Hematopoietic multipotent progenitor cell treated with erythropoietin and hydrocortisone succinate and interleukin-3 and kit ligand, for 15 days (in vitro differentiated cells): Measurements from ENCODE around the gene TBCD.

Experiments
- DNase-seq: peaks from one replicate; pipeline ENCODE4 v3.0.0-alpha.2; 2015; ENCODE audit warnings: low spot score

The TBCD gene

GRCh38 chr17:82907797-82908542, 156.1 kb downstream of the TBCD start:
- DNase-seq = no peak

- no peak for DNase-seq
Measured at GRCh38 chr17:82908543-82909160, 156.8 kb downstream of the TBCD start.

DNA sequence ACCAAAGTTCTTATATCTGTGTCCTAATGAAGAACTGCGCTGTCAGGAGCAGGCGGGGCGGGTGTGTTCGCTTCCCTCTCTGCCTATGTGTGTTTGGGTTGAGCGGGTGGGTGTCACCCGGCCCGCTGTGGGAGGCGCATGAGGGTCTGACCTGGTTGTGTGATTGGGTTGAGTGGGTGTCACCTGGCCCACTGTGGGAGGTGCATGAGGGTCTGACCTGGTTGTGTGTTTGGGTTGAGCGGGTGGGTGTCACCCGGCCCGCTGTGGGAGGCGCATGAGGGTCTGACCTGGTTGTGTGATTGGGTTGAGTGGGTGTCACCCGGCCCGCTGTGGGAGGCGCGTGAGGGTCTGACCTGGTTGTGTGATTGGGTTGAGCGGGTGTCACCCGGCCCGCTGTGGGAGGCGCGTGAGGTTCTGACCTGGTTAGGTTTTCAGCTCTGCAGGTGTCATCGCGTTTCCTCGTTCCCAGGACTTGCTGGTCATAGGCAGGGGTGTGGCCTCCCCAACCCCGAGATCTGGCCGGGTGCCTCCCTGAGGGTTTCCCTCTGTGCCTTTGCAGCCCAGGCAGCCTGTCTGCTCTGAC, 157.5 kb downstream of the TBCD start:
- no peak for DNase-seq

GRCh38 chr17:82910041-82910481, 158.2 kb downstream of the TBCD start:
- no peak for DNase-seq

- DNase-seq = no peak
Measured at GRCh38 chr17:82910770-82911169, 158.9 kb downstream of the TBCD start.

DNA sequence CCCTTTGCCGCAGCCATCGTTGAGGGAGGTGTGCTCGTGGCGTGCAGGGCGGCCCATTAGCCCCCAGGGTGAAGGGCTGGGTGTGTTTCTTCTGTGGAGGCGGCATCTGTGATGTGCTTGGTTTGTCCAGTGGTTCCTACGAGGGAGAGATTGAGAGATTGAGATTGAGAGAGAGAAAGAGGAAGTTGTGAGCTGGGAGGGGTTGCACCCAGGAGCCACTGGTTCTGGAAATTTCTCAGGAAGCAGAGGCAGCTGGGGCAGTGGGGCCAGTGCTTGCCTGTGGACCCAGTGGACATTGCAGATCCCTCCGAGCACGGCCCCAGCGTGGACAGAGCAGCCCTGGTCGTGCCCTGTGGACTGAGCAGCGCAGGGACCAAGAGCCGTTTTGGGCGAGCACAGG, 160.0 kb downstream of the TBCD start:
- DNase-seq = no peak

DNA sequence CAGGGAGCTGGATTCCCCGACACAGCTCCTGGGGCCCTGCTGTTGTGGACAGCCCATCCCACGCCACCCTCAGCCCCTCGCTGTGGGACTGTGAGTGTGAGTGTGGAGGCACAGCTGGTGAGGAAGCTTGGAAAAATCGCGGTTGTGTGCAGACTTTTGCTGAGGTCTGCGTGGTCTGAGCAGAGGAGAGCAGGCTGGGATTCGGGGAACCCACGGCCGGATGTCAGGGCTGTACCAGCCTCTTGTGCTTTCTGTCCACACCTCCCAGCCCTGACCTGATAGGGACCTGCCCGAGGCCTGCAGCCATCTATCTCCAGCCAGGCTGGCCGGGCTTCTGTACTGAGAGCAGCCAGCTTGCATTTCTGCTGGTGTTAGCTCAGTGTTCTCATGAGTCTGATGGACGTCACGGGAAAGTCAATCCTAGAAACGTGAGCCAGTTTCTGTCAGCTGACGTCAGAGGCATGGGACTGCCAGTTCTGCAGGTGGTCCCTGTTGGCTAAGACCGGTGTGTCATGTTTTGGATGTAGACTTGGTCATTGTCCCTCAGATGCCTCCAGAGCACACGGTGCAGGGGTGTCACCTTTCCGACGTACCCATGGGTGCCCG, 160.7 kb downstream of the TBCD start:
- DNase-seq = no peak

GRCh38 chr17:82913304-82914043, 161.6 kb downstream of the TBCD start:
- DNase-seq = no peak

DNA sequence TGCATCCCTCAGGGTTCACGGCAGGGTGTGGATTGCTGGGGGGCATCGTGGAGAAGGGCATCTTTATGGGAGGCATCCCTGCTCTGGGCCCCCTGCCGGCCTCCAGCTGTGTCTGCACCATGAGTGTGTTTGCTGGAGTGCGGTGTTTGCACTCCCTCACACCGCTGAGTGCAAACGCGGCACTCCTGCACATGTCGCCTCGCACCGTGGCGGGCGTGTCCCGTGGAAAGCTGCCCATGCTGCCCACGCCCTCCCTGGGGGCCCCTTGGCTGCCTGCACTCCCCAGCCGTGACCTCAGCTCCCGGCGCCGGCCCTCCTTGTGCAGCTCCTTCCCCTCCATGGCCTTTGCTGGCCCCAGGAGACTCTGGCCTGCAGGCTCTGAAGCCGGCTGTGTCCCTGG, 162.5 kb downstream of the TBCD start:
- DNase-seq = no peak

DNA sequence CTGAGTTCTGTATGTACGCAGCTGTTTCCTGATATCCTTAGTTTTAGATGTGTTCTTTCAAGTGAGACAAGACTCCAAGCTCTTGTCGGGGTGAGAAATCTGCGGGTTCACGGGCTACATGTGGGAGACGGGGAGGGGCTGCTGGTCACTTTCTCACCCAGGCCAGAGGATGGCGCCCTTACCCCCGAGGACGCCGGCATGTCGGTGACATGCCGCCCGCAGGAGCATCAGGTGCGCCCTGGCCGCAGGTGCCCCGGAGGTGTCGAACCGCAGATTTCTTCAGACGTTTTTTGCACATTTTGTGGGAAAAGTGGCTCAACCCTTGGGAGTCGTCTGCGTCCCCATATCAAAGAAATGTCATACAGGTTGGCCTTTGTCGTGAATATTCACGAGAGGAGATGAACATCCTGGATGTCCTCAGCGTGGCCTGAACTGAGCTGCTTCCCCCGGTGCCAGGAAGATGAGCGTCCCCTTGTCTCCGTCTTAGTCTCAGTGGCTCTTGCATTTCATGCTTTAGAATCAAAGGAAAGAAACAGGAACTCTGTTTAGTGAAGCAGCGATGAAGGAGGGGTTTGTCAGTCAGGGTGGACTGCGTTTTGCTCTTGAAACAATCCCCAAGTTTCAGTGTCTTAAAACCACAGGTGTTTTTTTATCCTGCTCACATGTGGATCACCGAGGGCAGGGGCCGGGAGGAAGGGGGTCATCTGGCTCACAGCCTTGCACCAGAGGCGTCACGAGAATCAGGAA, 163.3 kb downstream of the TBCD start:
- no peak for DNase-seq

GRCh38 chr17:82915757-82916027, 163.8 kb downstream of the TBCD start:
- DNase-seq = no peak

- peak; percentile 6 for DNase-seq
Measured at GRCh38 chr17:82917699-82918345, 166.0 kb downstream of the TBCD start.

DNA sequence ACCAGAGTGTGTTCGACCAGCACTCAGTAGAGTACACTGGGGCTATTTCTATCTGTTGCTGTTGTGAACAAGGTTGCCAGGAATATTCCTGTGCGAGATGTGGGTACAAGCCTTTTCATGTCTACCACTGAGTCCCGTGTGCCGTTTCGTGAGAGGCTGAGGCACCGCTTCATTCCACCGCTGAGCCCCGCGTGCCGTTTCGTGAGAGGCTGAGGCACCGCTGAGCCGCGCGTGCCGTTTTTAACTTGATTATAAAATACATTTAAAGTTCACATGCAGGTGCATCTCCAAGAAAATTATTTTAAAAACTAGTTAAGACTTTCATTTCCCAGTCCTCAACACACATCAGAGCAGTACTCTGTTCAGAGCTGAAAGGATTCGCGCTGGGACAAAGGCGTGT, 166.6 kb downstream of the TBCD start:
- no peak for DNase-seq

DNA sequence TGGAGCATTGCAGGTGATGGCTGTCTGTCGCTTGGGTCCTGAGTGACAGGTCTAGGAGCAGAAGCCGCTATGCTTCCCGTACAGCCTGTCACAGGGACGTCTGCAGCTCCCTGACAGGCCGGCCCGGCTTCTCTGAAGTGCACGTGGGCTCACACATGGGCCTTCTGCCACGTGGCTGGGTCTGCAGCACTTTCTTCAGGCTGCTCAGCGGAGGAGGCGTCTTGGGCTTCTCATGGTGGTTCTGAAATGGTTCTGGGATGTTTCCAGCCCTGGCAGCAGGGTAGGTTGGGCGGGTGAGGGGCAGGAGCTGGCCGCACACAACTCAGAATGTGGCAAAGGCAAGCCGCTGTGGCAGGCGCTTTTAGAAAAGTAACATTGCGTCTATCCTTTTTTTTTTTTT, 168.3 kb downstream of the TBCD start:
- DNase-seq = no peak

DNA sequence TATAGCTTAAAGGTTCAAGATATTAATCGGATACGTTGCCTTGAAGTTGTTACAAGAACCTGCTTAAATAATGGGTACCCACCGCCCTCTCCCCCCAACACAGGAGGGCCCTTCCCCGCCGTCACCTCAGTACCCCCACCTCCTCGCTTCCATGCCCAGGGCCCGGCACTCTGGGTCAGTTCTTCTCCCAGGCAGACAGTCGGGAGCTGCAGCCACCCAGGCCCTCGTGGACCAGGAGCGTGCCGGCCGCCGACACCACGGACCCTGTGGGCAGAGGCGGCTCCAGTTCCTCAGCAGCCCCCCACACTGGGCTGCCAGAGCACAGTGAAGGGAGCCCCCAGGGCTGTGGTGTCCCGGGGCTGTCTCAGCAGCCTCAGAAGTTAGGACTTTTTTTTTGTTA, 168.8 kb downstream of the TBCD start:
- DNase-seq = no peak

GRCh38 chr17:82921426-82921825, 169.6 kb downstream of the TBCD start:
- DNase-seq = no peak

GRCh38 chr17:82922646-82923045, 170.8 kb downstream of the TBCD start:
- no peak for DNase-seq

GRCh38 chr17:82923366-82924113, 171.7 kb downstream of the TBCD start:
- DNase-seq = no peak

- DNase-seq = no peak
Measured at GRCh38 chr17:82924214-82924613, 172.3 kb downstream of the TBCD start.

GRCh38 chr17:82924812-82925211, 172.9 kb downstream of the TBCD start:
- no peak for DNase-seq

GRCh38 chr17:82925336-82925735, 173.5 kb downstream of the TBCD start:
- no peak for DNase-seq
